Measurements from ENCODE around the gene ENO2.

The ENO2 gene

DNA sequence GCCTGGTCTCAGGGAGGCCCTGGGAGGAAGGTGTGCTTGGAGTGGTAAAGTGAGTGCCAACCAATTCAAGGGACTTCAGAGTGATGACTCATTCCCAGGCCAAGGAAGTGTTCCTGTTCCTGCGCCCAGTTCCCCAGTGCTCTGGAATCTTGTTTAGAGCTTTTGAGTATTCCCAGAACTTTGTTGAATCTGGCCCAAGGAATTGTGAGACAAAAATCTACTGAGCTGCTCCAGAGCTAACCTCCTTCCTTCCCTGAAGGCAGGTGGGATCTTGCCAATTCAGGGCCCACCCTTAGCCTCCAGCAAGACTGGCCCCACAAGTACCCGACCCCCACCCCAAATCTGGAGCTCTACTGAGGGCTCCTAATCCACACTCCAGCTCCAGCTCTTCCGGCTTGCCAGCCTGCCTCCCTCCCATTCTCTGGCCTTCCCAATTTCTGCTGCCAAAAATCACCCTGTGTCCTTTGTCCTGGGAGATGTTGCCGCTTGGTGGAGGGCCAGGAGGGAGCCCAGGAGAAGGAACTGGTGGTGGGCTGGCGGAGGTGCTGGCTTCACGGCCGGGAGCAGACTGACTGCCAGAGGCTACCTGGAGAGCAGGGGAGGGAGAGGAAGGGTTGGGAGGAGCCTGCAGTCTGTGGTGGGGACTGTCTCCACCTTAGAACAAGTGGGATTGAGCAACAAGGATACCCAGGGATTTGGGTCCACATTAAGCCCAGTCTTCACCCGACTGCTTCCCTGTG, 11.3 kb downstream of the ENO2 start:
- no peak for DNase-seq

DNA sequence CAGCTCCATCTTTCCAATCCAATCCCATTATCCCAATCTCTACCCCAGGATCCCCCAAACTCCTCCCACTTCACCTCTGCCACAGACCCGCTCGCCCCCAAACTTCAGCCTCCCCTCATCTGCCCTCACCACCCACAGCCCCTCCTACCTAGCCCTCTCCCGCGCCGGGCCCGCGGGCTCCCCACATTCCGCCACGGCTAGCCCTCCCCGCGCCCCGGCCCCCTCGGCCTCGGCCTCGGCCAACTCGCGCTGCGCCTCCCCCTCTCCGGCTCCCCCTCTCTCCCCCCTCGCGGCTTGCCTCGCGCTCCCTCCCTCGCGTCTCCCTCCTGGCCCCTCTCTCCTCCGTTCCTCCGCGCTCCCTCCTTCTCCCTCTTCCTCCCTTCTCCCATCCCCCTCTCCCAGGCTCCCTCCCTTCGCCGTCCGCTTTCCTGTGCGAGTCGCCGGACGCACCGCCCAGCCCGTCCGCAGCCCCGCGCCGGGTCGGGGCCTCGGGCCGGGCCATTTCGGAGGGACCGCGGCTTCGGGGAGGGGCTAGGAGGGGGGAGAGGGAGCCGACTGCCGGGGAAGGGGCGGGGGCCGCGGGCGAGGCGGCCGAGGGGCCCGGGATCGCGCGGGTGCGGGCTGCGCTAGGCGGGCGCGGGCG, 13.1 kb downstream of the ENO2 start, which contains the start of gene ATN1:
ATN1 (plus strand) TSS at position 581 of the 643 bp plus-strand sequence. CDS start 6,043 bp downstream, outside the sequence.
- H3K36me3 ChIP-seq (replicated peaks): peaks cover 2% of the 10 kb centered on the region
- H3K27me3 ChIP-seq (replicated peaks): no peaks in the 10 kb centered on the region
- peak within 1 kb of the TSS; percentile 81 for H3K4me3 ChIP-seq (ENCODE audit: low read depth, low read length)
- peak; percentile 54 for DNase-seq
- peak within 1 kb of the TSS; percentile 28 for H3K27ac ChIP-seq
- TF ChIP-seq, protein P1, sequence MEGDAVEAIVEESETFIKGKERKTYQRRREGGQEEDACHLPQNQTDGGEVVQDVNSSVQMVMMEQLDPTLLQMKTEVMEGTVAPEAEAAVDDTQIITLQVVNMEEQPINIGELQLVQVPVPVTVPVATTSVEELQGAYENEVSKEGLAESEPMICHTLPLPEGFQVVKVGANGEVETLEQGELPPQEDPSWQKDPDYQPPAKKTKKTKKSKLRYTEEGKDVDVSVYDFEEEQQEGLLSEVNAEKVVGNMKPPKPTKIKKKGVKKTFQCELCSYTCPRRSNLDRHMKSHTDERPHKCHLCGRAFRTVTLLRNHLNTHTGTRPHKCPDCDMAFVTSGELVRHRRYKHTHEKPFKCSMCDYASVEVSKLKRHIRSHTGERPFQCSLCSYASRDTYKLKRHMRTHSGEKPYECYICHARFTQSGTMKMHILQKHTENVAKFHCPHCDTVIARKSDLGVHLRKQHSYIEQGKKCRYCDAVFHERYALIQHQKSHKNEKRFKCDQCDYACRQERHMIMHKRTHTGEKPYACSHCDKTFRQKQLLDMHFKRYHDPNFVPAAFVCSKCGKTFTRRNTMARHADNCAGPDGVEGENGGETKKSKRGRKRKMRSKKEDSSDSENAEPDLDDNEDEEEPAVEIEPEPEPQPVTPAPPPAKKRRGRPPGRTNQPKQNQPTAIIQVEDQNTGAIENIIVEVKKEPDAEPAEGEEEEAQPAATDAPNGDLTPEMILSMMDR (IDR thresholded peaks at IDR 0.05; ENCODE audit: low read depth, low read length, missing control alignments): no peak
- in situ Hi-C loops (cut with HindIII; ENCODE audit: low pct_ligation_motif_present, low sequenced_read_pairs): no loop called here

More for the DNA sequence above, 11.3 kb downstream of the ENO2 start:
- Histone ChIP-seq H3K27ac (peak overlapping the region; percentile 63), H3K4me3 (ENCODE audit: low read depth, low read length) (peak overlapping the region; percentile 41), H3K36me3 (replicated peaks) (no peaks in the 10 kb centered on the region), H3K27me3 (replicated peaks) (no peaks in the 10 kb centered on the region)
- in situ Hi-C loops (cut with HindIII; ENCODE audit: low pct_ligation_motif_present, low sequenced_read_pairs): no loop called here
- TF ChIP-seq, protein P1 (IDR thresholded peaks at IDR 0.05; ENCODE audit: low read depth, low read length, missing control alignments): no peak

DNA sequence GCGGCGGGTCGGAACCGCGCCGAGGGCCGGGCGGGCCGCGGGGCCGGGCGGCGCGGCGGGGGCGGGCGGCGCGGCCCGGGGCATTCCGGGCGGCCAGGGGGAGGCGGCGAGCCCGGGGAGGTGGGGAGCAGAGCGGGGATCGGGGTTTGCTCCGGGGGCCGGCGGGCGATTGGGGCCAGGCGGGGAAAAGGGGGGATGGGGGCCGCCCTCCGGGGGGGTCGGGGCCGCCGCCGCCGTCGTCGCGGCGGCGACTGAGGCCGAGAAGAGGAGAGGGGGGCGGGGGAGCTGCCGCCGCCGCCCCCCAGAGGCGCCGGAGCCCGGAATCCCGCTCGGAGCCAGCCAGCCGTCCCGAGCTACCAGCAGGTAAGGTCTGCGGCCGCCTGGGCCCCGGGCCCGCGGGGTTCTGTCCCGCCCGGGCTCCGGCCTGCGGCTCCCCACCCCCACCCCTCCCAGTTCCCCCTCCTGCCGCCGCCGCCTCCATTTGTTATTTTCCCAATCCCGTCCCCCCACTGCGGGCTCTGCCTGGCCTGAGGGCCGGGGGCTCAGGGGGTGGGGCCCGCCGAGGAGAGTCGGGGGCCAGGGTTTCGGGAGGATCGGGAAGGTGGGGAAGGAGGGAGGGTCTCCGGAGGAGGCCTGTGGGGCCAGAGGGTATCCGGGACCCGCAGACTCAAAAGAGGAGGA, 13.8 kb downstream of the ENO2 start:
- H3K4me3 ChIP-seq (ENCODE audit: low read depth, low read length): peak overlapping the region; percentile 81
- in situ Hi-C loops (cut with HindIII; ENCODE audit: low pct_ligation_motif_present, low sequenced_read_pairs): no loop called here
- H3K27ac ChIP-seq: no peak overlapping the region
- TF ChIP-seq, protein P1 (IDR thresholded peaks at IDR 0.05; ENCODE audit: low read depth, low read length, missing control alignments): no peak
- H3K27me3 ChIP-seq (replicated peaks): no peaks in the 10 kb centered on the region
- peaks cover 3% of the 10 kb centered on the region for H3K36me3 ChIP-seq (replicated peaks)
- no peak for DNase-seq

DNA sequence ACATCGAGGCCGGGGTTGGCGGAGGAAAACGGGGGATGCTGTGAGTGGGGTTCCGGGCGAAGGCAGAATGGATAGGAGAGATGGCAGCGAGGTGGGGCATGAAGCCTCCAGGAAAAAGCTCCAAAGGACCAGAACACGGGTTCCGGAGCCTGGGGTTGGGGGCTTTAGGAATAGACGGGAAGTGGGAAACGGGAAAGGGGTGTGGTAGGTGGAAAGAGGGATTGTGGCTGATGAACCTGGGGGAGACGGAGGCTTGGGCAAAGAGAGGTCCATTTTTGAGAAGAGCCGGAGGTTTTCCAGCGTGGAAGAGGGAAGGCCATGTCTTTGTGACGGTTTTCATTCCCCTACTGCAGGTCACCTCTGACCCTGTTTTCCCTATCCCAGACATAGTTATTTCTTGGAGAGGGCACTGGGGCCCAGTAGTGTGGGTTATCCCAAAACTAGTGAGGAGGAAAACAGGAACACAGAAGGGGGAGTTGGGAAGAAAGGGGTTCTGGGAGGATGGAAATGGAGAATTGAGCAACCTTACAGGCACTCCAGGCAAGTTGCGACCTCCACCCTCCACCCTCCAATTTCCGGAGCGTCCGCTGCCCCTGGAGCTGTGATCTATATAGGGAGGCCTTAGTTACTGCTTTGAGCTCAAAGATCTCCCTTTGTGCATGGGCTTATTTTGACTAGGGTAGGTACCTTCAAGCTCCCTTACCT, 14.5 kb downstream of the ENO2 start:
- Histone ChIP-seq H3K27ac (no peak overlapping the region), H3K27me3 (replicated peaks) (no peaks in the 10 kb centered on the region), H3K36me3 (replicated peaks) (peaks cover 5% of the 10 kb centered on the region), H3K4me3 (ENCODE audit: low read depth, low read length) (peak overlapping the region; percentile 81)
- DNase-seq: no peak
- in situ Hi-C loops (cut with HindIII; ENCODE audit: low pct_ligation_motif_present, low sequenced_read_pairs): no loop called here
- TF ChIP-seq, protein P1 (IDR thresholded peaks at IDR 0.05; ENCODE audit: low read depth, low read length, missing control alignments): no peak

DNA sequence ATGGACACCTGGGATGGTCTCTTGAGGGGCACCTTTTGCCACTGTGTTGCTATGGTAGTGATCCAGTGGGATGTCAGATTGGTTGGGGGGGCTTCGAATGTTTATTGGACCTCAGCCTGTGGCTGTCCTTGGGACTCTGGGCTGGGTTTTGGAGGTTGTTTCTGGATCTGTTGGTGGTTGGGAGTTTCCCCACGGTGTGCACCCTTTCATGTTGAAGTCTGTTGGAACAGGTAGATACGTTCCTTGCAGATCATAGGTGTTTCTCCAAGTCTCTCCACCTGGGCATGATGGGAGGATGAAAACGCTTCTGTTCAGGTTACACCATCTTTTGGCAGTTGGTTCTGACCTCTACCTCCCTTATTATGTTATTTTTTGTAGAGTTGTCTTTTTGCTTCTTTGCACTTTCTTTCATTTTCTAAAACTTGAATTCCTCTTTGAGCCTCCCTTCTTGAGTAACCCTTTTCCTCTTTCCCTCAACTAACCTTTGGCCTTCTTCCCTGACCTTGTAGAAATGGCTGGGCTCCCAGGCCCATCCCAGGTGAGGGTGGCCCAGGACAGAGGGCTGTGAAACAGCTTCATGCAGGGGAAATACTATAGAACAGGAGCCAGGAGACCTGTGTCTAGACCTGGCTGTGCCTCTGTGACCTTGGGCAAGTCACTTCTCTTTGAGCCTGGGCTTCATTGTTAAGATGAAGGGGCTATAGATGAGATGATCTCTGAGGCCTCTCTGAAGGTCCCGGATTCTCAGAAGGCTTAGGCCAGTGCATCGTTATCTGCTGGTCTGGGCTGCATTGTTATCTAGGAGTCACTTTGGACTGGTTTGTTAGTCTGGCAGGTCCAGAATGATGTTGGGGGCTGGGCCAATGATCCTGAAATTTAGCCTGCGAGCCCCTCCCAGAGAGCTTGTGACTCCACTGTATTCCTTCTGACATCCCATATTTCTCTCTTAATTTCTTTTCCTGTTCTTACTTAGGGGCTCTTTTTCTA, 15.4 kb downstream of the ENO2 start:
- Histone ChIP-seq H3K36me3 (replicated peaks) (peaks cover 7% of the 10 kb centered on the region), H3K27me3 (replicated peaks) (no peaks in the 10 kb centered on the region), H3K4me3 (ENCODE audit: low read depth, low read length) (peak overlapping the region; percentile 81), H3K27ac (no peak overlapping the region)
- TF ChIP-seq, protein P1 (IDR thresholded peaks at IDR 0.05; ENCODE audit: low read depth, low read length, missing control alignments): no peak
- no peak for DNase-seq
- in situ Hi-C loops (cut with HindIII; ENCODE audit: low pct_ligation_motif_present, low sequenced_read_pairs): no loop called here
